SK-N-MC (cell line): ENCODE measurements around the gene EOGT.

ENCODE experiments used
- EZH2 ChIP-seq: fragments of 200-600 bp; sonication (generic); IDR thresholded peaks from one replicate; pipeline ENCODE4 v1.6.1; 2017; ENCODE audit warnings: antibody characterized with exemption
- FOXP2 ChIP-seq: optimal IDR thresholded peaks from 2 replicates; pipeline ENCODE3; 2011; ENCODE audit warnings: mild to moderate bottlenecking, moderate library complexity; ENCODE audit not compliant: insufficient read depth; ENCODE audit errors: extremely low read length, control extremely low read depth
- POLR2AphosphoS5 ChIP-seq: IDR thresholded peaks from 2 replicates; pipeline ENCODE4 v1.6.1; 2012; ENCODE audit warnings: mild to moderate bottlenecking, low read depth, low read length, borderline replicate concordance

DNA sequence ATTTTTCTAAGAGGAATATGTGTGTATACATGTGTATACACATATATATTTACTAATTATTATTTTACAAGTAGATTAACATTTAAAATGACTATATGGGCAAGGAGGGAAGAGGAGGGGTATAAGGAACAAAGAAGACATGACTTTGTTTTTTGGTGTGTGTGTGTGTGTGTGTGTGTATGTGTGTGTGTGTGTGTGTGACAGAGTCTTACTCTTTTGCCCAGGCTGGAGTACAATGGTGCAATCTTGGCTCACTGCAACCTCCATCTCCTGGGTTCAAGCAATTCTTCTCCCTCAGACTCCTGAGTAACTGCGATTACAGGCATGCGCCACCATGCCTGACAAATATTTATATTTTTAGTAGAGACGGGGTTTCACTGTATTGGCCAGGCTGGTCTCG, 2.6 kb upstream of the EOGT start:
- no peak for TF ChIP-seq EZH2
- no peak for TF ChIP-seq POLR2AphosphoS5
- TF ChIP-seq FOXP2 = no peak
